CD1c-positive myeloid dendritic cell (primary cell): ENCODE results near the gene ANKRD33B.
"Not testable (repeated sequence)": the region's sequence is repeated elsewhere in the genome, so short reads cannot be mapped to it uniquely, and the experiment has no call there.

Experiments used
- DNase-seq: peaks from one replicate; pipeline ENCODE4 v3.0.0-alpha.2; 2016; ENCODE audit errors: extremely low spot score

The ANKRD33B gene

DNA sequence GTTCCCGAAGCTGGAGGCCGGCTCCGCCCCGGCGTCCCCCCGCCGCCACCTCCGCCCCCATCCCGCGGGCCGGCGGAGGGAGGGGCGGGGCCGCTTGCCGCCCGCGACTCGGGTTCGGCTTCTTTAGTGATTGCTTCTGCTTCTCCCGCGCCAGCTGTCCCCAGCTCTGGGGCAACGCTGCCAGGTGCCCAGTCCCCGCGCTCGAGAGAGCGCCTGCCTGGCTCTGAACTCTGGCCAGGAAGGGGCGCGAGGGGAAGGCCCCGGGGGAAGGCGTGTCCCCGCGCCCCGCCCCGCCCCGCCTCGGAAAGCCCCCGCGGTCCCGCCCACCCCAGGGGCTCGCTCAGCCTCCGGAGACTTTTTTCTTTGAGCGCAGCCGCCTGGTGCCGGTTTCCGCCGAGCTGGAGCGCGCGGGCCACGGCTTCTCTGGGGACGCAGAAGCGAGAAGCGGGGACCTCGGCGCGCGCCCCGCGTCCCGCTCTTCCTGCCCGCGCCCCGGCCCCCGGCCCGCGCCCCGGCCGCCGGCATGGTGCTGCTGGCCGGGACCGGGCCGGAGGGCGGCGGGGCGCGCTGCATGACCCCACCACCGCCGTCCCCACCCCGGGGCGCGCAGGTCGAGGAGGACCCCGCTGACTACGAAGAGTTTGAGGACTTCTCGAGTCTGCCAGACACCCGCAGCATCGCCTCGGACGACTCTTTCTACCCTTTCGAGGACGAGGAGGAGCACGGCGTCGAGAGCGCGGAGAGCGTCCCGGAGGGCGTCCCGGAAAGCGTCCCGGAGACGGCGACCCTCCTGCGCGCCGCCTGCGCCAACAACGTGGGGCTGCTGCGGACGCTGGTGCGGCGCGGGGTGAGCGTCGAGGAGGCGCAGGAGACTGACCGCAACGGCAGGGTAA lies at the start of gene ANKRD33B:
Gene ANKRD33B, plus strand, starts transcription at position 126 of the 893 bp plus-strand sequence. Its CDS starts 398 bp downstream, at position 524.
- DNase-seq, result peak; percentile 69

DNA sequence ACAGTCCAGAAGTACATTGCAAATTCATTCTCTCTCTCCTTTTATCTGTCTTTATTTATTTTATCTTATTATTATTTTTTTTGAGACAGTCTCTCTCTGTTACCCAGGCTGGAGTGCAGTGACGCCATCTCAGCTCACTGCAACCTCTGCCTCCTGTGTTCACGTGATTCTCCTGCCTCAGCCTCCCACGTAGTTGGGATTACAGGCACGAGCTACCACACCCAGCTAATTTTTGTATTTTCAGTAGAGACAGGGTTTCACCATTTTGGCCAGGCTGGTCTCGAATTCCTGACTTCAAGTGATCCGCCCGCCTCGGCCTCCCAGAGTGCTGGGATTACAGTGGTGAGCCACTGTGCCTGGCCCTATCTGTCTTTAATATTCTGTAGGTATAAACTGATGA lies 49.3 kb upstream of the ANKRD33B start:
- not testable (repeated sequence) for DNase-seq

- no peak for DNase-seq
These were observed 48.4 kb upstream of the ANKRD33B start for GRCh38 chr5:10515492-10515891.

DNA sequence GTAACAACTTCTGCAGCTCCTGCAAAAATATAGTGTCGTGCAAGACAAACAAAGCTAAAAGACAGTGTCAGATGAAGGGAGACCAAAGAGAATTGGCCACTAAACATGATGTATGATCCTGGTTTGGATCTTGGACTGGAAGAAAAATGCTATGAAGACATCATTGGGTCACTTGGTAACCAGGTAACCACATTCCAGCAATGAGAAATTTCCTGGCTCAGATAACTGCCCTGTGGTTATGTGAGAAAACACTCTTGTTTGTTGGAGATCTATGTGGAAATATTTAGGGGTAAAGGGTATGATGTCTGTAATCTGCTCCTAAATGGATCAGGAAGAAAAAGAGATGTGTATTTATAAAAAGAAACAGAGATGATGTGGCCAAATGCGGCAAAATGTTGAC lies 45.5 kb upstream of the ANKRD33B start:
- no peak for DNase-seq

- no peak for DNase-seq
These were observed 44.1 kb upstream of the ANKRD33B start for GRCh38 chr5:10519729-10520128.

DNA sequence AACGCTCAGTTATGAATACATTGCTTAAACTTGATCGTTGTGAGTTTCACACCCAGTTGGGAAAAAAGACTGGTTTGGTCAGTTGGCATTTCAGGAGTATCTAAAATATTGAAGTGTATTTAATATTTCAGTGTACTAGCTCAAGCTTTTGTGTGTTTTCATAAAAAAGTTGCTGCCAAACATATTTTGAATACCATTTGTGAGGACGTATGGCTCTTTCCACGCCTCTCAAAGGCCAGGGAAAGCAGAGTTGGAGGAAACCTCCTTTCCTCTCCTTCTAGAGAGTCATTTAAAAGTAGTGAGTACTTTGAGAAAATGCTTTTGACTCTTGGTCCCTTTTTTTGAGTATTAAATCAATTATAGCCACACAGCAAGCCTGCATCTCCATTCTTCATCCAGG lies 43.2 kb upstream of the ANKRD33B start:
- DNase-seq, result no peak

DNA sequence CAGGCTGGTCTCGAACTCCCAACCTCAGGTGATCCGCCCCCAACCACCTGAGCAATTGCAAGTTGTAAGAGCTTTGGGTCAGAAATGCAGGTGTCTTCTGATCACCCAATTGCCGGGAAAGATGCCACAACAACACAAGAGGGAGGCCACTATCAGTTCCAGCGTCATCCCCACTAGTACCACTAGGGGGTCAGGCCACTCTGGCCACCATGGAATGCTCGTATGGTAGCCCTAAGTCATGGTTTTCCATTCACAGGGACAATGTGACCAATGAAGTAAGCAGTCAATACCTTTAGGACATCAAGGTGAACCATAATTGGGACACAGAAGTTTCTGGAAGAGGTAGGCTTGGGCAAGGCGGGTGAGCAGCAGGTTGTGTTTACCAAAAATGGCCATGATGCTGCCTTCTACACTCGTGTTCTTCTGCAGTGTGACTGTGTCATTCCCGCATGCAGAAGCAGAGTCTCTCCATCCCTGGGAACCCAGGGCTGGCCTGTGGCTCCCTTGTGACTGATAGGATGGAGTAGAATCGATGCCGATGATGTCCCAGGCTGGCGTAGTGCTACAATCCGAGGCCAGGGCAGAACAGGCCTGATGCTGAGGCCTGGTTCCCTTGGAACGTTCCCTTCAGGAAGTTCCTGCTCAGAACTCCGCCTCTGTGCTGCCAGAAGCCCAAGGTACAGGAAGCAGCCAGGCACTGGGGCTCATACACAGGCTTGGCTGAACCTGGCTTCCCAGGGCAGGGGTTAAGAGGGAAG lies 42.2 kb upstream of the ANKRD33B start:
- DNase-seq, result no peak

DNA sequence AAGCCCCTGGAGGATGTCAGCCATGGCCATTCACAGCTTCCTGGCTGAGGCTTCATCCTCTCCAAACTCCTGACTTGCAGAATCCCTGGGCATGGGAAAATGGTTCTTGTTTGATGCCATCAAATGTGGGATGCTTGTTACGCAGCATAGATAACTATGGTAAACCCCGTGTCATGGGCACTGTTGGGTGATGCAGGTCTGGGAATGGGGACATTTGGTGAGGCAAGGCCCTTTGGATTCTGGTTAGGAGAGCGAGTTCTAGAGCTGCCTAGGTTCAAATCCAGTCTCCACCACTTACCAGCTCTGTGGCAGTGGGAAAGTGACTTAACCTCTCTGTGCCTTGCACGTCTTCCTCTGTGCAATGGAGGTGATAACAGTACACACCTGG lies 41.7 kb upstream of the ANKRD33B start:
- no peak for DNase-seq

- no peak for DNase-seq
These were observed 39.3 kb upstream of the ANKRD33B start for GRCh38 chr5:10524376-10525123.

GRCh38 chr5:10525124-10525495 lies 38.8 kb upstream of the ANKRD33B start:
- no peak for DNase-seq

DNA sequence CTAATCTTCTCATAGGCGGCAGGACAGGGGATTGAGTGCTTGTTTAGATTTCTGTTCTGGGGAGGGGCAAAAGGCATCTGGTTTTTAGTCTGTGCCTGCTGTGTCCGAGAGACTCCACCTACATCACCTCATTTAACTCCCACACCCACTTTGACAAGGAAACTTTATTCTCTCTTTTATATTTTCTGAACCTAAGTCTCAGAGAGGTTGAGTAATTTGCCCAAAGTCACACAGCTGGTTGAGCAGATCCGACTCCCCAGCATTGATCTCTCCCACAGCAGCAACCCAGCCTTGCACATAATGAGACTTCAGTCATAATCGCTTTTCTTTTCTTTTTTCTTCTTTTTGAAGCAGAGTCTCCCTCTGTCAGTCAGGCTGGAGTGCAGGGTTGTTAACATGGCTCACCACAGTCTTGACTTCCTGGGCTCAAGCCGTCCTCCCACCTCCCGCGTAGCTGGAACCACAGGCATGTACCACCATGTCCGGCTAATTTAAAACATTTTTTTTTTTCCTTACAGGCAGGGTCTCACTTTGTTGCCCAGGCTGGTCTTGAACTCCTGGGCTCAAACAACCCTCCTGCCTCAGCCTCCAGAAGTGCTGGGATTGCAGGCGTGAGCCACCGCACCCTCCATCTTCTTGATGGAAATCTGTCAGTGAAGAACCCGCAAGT lies 36.5 kb upstream of the ANKRD33B start:
- no peak for DNase-seq

DNA sequence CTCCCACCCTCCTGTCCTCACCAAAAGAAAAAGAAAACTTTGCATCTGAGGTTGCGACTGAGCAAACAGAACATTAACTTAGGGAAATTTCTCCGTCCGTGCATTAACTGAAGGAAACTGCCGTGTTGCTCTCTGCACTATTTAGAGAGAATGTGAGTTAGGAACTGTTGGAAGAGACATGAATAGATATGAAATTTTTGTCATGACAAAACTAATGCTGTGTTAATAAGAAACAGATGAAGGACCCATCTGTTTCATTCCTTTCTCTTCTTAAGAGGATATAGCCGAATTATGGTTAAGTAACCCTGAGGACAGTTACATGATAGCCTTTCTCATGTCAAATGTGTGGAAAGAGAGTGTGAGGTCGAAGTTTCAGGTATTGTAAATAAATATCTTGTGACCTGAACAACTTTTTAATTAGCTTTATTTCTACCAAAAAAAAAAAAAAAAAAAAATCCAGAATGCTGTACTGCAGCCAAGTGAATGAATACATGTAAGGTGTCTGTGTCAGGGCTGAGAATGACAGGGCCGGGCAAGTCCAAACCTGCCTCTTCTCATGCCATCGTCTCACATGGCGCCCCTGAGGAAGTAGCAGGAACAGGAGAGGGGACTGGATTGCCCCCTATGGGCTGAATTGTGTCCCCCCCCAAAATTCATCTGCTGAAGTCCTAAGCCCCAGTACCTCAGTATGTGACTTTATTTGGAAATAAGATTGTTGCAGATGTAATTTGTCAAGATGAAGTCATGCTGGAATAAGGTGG lies 35.6 kb upstream of the ANKRD33B start:
- no peak for DNase-seq

DNA sequence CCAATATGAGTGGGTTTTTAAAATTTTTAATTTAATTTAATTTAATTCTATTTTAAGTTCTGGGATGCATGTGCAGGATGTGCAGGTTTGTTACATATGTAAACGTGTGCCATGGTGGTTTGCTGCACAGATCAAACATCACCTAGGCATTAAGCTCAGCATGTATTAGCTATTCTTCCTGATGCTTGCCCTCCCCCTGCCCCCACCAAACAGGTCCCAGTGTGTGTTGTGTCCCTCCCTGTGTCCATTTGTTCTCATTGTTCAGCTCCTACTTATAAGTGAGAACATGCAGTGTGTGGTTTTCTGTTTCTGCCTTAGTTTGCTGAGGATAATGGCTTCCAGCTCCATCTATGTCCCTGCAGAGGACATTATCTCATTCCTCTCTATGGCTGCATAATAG lies 35.0 kb upstream of the ANKRD33B start:
- no peak for DNase-seq

DNA sequence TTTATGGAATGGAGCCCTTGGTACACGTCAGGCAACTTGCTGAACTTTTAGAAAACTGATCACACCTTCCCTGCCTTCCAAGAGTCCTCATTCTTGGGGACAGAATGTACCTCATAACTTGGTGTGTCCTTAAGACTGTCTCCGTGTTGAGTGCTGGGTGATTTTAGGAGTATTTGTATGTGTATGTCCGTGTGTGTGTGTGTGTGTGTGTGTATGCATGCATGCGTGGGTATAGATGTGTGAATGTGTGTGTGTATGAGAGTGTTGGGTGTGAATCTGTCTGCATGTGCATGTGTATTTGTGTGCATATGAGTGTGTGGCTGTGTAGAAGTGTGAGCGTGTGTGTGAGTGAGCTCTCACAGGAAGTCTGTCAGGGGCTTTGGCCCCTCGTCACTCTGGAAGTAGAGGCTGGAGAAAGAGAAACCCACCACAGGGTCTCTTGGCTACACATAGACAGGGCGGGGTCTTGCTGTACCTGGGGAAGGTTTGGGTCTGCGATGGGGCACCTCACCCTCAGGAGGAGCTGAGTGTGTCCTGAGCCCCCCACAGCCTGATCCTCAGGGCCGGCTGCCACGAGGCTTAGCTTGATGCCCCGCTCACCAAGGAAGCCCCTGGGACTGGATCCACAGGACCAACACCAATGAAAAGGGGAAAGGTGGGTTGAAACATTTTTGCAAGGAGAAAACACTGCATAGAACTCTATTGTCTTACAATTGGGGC lies 33.1 kb upstream of the ANKRD33B start:
- DNase-seq, result no peak

DNA sequence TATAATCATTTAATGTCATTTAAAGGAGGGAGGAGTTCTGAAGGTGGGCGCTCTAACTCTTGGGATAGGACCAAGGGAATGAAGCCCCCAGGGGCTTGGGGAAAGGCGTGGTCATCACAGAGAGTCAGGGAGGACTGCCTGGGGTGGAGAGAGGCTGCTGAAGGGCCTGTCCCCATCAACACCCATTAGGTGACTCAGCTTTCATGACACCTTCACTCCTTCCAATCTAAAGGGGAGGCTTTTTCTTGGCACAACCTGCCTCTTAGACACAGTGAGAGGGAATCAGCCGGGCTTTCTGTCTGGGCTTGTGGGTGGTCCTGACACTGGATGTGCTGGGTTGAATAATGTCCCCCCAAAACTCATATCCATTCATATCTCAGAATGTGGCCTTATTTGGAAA lies 31.4 kb upstream of the ANKRD33B start:
- no peak for DNase-seq

DNA sequence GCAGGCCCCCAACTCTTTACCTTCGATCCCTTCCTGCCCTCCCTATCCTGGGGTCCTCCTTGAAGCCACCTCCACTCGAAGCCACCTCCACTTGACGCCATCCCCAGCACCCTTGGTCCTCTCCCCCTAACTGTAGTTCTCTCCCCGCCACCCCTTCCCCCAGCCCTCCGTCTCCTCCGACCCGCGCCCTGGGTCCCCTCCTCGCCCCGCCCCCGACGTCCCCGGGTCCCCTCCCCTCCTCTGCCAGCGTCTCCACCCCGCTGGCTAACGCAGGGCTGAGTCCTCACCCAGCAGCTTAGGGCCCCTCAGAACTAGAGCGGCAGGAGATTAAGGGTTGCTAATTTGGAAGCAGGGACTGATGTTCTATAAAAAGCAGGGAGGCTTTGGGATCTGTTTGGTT lies 30.6 kb upstream of the ANKRD33B start:
- DNase-seq, result no peak

- DNase-seq, result no peak
These were observed 29.0 kb upstream of the ANKRD33B start for GRCh38 chr5:10534561-10535530.

DNA sequence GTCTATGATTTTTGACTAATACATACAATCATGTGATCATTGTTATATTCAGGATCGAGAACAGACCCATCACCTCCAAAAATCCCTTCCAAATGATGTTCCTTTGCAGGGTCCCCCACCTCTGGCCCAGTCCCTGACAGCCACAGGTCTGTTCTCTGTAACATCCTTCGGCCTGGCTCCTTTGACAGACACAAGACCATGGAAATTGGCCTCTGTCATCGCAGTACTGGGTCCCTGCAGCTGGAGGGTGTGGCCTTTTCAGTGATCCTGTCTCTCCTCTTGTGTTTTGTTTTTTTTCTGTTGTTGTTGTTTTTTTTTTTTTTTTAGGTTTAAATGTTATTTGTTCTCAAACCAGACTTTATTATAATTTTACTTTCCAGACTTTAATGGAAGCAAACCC lies 27.4 kb upstream of the ANKRD33B start:
- no peak for DNase-seq

GRCh38 chr5:10536931-10537579 lies 26.8 kb upstream of the ANKRD33B start:
- peak; percentile 43 for DNase-seq
